ENCODE measurements around the gene OPN1MW3. TPM values are rescaled to one million over a fixed set of nuclear protein-coding genes. Genes with fewer than 3 reads are reported as not detected.
"Not testable (repeated sequence)": the region's sequence is repeated elsewhere in the genome, so short reads cannot be mapped to it uniquely, and the experiment has no call there.

Gene OPN1MW3
- total RNA-seq (2014; rRNA removed; shearing (Covaris generic)) = not detected in 2 replicates

DNA sequence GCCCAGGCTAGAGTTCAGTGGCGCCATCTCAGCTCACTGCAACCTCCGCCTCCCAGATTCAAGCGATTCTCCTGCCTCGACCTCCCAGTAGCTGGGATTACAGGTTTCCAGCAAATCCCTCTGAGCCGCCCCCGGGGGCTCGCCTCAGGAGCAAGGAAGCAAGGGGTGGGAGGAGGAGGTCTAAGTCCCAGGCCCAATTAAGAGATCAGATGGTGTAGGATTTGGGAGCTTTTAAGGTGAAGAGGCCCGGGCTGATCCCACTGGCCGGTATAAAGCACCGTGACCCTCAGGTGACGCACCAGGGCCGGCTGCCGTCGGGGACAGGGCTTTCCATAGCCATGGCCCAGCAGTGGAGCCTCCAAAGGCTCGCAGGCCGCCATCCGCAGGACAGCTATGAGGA is at the start of gene OPN1MW3:
Gene OPN1MW3 (plus strand): TSS at position 301 of the 400 bp plus-strand sequence. CDS start 38 bp downstream, at position 339.
- not testable (repeated sequence) for H3K27ac ChIP-seq; H3K4me3 ChIP-seq; H3K4me1 ChIP-seq; DNase-seq; H3K27me3 ChIP-seq; H3K36me3 ChIP-seq; H3K9me3 ChIP-seq (replicated peaks)

DNA sequence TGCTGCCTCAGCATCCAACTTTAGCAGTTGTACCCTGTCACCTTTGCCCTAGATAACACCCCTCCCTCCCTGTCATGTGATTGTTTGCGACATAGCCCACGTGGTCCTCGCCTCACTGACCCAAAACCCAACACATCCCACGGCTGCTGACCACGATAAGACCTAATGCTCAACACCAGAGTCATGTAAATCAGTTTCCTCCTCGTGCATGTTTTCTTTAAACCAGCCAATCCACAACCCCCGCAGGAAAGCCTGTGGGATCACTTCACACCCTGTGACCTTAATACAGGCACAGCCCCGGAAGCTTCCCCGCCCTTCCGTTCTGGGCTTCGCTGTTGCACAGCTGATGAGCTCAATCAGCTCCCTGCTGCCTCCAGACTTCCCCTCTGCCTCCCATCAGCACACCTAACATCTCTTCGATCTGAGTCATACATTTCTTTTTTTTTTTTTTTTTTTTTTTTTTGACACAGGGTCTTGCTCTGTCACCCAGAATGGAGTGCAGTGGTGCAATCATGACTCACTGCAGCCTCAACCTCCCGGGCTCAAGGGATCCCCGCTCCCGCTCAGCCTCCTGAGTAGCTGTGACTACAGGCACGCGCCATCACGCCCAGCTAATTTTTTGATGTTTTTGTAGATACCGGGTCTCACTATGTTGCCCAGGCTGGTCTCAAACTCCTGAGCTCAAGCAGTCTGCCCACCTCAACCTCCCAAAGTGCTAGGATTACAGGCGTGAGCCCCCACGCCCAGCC is 47.5 kb upstream of the OPN1MW3 start:
- H3K36me3 ChIP-seq; H3K27ac ChIP-seq; H3K4me1 ChIP-seq; DNase-seq; H3K4me3 ChIP-seq; H3K9me3 ChIP-seq (replicated peaks); H3K27me3 ChIP-seq: not testable (repeated sequence)

DNA sequence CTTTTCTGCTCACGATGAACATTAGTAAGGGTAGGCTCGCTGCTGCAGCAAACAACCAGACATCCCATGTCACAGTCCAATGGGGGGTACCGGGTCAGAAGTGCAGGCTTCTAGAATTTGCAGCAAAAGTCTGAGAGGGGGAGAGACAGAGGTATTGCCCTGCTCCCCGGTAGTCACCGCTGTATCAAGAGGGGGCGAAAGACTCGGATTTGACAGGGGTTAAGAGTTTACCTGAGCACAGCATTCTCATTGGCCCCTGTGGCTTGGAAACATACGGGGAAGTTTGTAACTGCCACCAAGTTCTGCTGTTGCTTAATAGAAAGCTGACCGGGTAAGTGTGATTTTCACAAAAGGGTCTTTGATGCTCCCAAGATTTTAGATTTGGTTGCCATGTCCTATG is 46.3 kb upstream of the OPN1MW3 start:
- H3K36me3 ChIP-seq; H3K27me3 ChIP-seq; DNase-seq; H3K27ac ChIP-seq; H3K4me3 ChIP-seq; H3K4me1 ChIP-seq; H3K9me3 ChIP-seq (replicated peaks): not testable (repeated sequence)

DNA sequence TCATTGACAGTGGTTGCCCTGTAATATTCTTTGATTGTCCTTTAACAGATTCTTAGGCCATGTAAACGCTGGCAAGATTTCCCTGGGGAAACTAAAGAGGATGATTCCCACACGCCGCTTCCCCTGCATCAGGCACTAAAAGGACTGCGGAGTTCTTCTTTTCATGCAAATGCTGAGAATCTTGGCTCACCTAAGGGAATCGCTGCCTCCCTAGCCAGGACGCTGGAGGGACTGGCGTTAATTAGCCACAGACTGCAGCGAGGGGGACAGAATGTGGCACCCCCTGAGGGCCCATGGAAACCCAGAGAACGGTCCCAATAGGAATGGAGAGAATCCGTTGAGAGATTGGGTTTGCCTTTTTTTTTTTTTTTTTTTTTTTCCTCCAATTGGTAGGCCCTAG is 45.9 kb upstream of the OPN1MW3 start:
- not testable (repeated sequence) for H3K4me1 ChIP-seq; H3K27ac ChIP-seq; H3K27me3 ChIP-seq; DNase-seq; H3K9me3 ChIP-seq (replicated peaks); H3K36me3 ChIP-seq; H3K4me3 ChIP-seq

DNA sequence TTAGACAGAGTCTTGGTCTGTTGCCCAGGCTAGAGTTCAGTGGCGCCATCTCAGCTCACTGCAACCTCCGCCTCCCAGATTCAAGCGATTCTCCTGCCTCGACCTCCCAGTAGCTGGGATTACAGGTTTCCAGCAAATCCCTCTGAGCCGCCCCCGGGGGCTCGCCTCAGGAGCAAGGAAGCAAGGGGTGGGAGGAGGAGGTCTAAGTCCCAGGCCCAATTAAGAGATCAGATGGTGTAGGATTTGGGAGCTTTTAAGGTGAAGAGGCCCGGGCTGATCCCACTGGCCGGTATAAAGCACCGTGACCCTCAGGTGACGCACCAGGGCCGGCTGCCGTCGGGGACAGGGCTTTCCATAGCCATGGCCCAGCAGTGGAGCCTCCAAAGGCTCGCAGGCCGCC is 37.9 kb upstream of the OPN1MW3 start, which contains the start of gene OPN1MW2:
Gene OPN1MW2 (plus strand): TSS at position 301 of the 400 bp plus-strand sequence. CDS start 60 bp downstream, at position 361.
- not testable (repeated sequence) for H3K4me3 ChIP-seq; H3K27me3 ChIP-seq; H3K36me3 ChIP-seq; H3K9me3 ChIP-seq (replicated peaks); DNase-seq; H3K4me1 ChIP-seq; H3K27ac ChIP-seq

DNA sequence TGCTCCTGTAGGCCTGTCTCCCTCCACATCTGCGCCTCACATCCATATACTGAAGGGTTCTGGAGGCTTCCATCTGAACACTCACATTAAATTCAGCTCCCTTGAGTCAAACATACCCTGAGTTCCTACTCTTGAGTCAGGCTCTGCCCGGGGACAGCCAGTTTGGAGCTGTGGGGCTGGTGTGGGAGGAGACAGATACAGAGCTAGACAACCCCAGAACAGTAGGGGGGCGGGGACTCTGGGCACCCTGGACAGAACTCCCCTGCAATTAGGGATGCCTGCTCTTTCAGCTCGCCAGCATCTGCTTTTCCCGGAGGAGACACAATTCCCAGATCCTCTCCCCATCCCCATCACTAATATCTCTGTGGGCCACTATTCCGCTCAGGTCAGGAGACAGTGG is 32.1 kb upstream of the OPN1MW3 start:
- H3K4me3 ChIP-seq; DNase-seq; H3K36me3 ChIP-seq; H3K27me3 ChIP-seq; H3K4me1 ChIP-seq; H3K27ac ChIP-seq; H3K9me3 ChIP-seq (replicated peaks): not testable (repeated sequence)

DNA sequence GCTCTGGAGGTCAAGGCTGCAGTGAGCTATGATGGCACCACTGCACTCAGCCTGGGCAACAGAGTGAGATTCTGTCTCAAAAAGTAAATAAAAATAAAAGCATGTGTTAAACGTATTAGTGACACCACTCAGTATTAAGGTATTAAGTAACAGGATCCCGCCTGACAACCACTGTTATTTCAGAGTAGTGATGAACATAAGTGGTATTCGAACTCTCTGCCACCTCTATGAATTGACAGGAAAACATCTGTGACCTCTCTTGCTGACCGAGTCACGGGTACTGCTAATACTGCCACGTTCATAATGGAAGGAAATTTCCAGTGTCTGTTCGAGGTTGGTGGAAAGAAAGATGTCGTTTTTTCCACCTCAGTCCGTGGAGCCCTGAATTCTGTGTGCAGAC is 30.7 kb upstream of the OPN1MW3 start:
- not testable (repeated sequence) for H3K9me3 ChIP-seq (replicated peaks); H3K4me3 ChIP-seq; H3K4me1 ChIP-seq; H3K27me3 ChIP-seq; H3K27ac ChIP-seq; DNase-seq; H3K36me3 ChIP-seq

DNA sequence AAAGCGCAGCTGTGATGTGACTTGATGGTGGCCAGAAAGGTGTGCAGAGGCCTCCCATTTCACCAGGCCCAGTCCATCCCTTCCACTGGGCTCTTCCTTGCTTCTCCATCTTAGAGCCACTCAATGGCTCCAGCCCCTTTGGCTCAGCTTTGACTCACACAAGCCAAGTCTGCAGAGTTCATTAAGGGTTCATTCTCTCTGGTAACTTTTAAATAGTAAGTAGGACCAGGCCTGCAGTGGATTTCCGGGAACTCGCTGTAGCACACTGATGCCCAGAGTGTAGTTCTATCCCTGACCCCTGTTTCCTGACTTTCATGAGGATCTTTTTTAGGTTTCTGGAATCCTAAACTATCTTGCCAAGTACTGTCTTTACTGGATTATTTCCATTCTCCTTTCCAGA is 25.9 kb upstream of the OPN1MW3 start:
- H3K4me3 ChIP-seq; H3K27me3 ChIP-seq; H3K36me3 ChIP-seq; DNase-seq; H3K27ac ChIP-seq; H3K9me3 ChIP-seq (replicated peaks); H3K4me1 ChIP-seq: not testable (repeated sequence)

DNA sequence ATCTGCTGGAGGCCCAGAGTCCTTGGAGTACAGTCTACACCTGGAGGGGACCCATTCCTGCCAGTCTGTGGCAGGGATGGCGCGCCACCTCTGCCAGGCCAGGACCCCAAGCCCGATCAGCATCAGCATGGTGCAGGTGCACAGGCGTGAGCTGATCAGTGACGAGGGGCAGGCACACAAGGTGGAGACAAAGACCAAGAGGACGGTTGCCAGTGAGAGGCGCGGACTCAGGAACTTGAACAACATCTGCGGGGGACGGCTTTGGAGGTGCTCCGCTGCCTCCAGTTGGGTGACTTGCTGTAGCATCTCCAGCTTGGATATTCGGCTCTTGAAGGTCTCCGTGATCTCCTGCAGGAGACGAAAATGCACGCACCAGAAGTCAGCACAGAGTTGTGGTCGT is 23.8 kb upstream of the OPN1MW3 start:
- not testable (repeated sequence) for H3K27ac ChIP-seq; H3K9me3 ChIP-seq (replicated peaks); H3K27me3 ChIP-seq; DNase-seq; H3K36me3 ChIP-seq; H3K4me3 ChIP-seq; H3K4me1 ChIP-seq

DNA sequence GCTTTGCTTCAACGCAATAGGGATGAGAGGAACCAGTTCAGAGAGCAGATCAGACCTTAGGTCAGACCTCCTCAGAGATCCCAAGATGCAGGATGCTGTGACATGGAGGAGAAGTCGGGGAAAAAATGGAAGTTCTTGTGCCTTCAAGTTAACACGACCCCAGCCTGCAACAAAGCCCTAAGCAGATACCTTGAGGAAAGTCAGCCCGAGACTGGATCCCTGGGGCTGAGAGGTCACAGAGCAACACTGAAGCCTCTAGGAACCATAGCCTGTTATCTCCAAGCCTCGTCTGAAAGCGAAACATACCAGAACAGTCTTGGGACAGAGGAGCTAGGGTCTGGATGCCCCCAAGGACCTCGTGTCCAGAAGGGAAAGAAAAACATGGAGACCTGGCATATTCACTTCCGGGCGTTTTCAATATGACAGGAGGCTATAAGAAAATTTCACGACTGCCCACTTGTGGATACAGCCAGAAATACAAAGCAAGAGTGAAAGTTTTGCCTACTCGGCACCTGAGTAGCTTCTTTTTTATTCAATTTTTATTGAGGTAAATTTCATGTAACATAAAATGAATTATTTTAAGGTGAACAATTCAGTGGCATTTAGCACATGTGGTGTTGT is 18.3 kb upstream of the OPN1MW3 start:
- not testable (repeated sequence) for H3K4me3 ChIP-seq, DNase-seq

DNA sequence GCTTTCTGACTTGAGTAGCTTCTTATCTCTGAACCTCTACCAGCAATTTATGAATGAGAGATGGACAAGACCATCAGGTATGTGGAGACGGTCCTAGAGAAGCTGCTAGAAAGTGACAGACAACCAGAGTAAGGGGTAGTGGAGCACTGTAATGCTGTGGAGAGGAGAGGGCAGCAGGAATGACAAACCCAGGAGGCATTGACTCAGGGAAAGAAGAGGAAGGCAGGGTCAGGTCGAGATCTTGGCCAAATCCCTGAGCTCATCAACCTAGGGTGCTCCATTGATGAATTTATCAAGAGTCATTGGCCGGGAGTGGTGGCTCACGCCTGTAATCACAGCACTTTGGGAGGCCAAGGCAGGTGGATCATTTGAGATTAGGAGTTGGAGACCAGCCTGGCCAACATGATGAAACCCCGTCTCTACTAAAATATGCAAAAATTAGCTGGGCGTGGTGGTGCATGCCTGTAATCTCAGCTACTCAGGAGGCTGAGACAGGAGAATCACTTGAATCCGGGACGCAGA is 17.3 kb upstream of the OPN1MW3 start:
- not testable (repeated sequence) for H3K36me3 ChIP-seq; H3K27ac ChIP-seq; H3K9me3 ChIP-seq (replicated peaks); H3K4me3 ChIP-seq; H3K27me3 ChIP-seq; DNase-seq; H3K4me1 ChIP-seq

More for the DNA sequence above, 18.3 kb upstream of the OPN1MW3 start:
- H3K27me3 ChIP-seq; H3K27ac ChIP-seq; H3K4me1 ChIP-seq; H3K9me3 ChIP-seq (replicated peaks); H3K36me3 ChIP-seq: not testable (repeated sequence)

DNA sequence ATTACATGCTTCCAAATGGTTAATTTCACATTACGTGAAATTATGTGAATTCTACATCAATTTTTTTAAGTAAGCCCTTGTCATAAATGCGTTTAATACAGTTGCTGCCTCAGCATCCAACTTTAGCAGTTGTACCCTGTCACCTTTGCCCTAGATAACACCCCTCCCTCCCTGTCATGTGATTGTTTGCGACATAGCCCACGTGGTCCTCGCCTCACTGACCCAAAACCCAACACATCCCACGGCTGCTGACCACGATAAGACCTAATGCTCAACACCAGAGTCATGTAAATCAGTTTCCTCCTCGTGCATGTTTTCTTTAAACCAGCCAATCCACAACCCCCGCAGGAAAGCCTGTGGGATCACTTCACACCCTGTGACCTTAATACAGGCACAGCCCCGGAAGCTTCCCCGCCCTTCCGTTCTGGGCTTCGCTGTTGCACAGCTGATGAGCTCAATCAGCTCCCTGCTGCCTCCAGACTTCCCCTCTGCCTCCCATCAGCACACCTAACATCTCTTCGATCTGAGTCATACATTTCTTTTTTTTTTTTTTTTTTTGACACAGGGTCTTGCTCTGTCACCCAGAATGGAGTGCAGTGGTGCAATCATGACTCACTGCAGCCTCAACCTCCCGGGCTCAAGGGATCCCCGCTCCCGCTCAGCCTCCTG is 9.9 kb upstream of the OPN1MW3 start:
- H3K9me3 ChIP-seq (replicated peaks); H3K4me1 ChIP-seq; DNase-seq; H3K27me3 ChIP-seq; H3K36me3 ChIP-seq; H3K27ac ChIP-seq; H3K4me3 ChIP-seq: not testable (repeated sequence)

DNA sequence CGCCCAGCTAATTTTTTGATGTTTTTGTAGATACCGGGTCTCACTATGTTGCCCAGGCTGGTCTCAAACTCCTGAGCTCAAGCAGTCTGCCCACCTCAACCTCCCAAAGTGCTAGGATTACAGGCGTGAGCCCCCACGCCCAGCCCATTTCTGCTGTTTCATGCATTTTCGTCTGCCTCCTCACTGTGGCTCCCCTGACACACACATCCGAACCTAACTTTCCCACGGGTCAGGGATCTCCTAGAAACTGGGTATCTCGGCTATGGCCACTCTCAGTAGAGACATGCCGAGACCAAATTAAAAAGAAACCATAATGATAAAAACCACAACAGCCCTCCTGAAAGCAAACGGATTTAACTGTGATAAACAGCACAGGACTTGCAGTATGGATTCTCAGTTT is 9.3 kb upstream of the OPN1MW3 start:
- not testable (repeated sequence) for H3K4me1 ChIP-seq; DNase-seq; H3K9me3 ChIP-seq (replicated peaks); H3K27ac ChIP-seq; H3K36me3 ChIP-seq; H3K4me3 ChIP-seq; H3K27me3 ChIP-seq

DNA sequence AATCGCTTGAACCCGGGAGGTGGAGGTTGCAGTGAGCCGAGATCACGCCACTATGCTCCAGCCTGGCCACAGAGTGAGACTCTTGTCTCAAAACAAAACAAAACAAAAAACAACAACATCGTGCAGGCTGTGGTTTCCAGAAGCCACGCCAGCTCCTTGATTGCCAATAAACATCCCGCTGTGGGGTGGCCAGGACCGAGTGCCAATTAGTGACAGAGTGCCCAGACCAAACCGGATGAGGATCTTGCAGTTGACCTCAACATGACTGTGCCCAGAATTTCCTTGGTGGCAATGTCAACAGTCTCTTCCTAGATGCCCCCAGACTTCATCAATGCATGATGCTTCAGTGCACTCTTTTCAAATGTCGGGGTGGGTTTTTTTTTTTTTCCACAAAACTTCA is 1.3 kb downstream of the OPN1MW3 start:
- H3K9me3 ChIP-seq (replicated peaks); H3K4me3 ChIP-seq; H3K4me1 ChIP-seq; DNase-seq; H3K27ac ChIP-seq; H3K27me3 ChIP-seq; H3K36me3 ChIP-seq: not testable (repeated sequence)

DNA sequence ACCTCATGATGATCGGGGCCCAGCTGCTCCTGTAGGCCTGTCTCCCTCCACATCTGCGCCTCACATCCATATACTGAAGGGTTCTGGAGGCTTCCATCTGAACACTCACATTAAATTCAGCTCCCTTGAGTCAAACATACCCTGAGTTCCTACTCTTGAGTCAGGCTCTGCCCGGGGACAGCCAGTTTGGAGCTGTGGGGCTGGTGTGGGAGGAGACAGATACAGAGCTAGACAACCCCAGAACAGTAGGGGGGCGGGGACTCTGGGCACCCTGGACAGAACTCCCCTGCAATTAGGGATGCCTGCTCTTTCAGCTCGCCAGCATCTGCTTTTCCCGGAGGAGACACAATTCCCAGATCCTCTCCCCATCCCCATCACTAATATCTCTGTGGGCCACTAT is 5.7 kb downstream of the OPN1MW3 start:
- not testable (repeated sequence) for H3K4me3 ChIP-seq; H3K27ac ChIP-seq; H3K4me1 ChIP-seq; H3K27me3 ChIP-seq; H3K9me3 ChIP-seq (replicated peaks); H3K36me3 ChIP-seq; DNase-seq
